ENCODE data around the gene ASPRV1. TPM values are rescaled to one million over a fixed set of nuclear protein-coding genes. Genes with fewer than 3 reads are reported as not detected.

Gene ASPRV1
- total RNA-seq, 1 donor from 2014 or later: 0.78 TPM

- DNase-seq: no peak
- intact Hi-C loops (cut with DNase I): no loop called here
- no peak for ATAC-seq (ENCODE audit: poor library complexity)
Observed at GRCh38 chr2:69926849-69927515, 34.4 kb downstream of the ASPRV1 start.

GRCh38 chr2:69923116-69923515 is 38.3 kb downstream of the ASPRV1 start:
- DNase-seq: no peak
- intact Hi-C loops (cut with DNase I): no loop called here
- ATAC-seq (ENCODE audit: poor library complexity): no peak

GRCh38 chr2:69918401-69918800 is 43.0 kb downstream of the ASPRV1 start:
- no peak for ATAC-seq (ENCODE audit: poor library complexity)
- DNase-seq: no peak
- intact Hi-C loops (cut with DNase I): loop anchor here (5.0 to 10.0 kb wide), 2 partner anchors 154 to 376 kb away; partner anchors contain the start of gene SNRPG

- no peak for DNase-seq
- intact Hi-C loops (cut with DNase I): loop anchor here (5.0 to 10.0 kb wide), 2 partner anchors 154 to 377 kb away; partner anchors contain the start of gene SNRPG
- no peak for ATAC-seq (ENCODE audit: poor library complexity)
Observed at GRCh38 chr2:69917852-69918251, 43.6 kb downstream of the ASPRV1 start.

GRCh38 chr2:69916106-69916505 is 45.3 kb downstream of the ASPRV1 start:
- intact Hi-C loops (cut with DNase I): loop anchor here (5.0 to 10.0 kb wide), 2 partner anchors 156 to 379 kb away; partner anchors contain the start of gene SNRPG
- DNase-seq: no peak
- ATAC-seq (ENCODE audit: poor library complexity): no peak

- intact Hi-C loops (cut with DNase I): loop anchor here (2.0 to 10.0 kb wide), 4 partner anchors 157 to 380 kb away; partner anchors contain the start of genes PCBP1 and SNRPG
- peak; percentile 19 for ATAC-seq (ENCODE audit: poor library complexity)
Observed at GRCh38 chr2:69914950-69915945, 46.2 kb downstream of the ASPRV1 start, which contains the start of gene MXD1. MXD1 (plus strand) TSS chr2:69915109; CDS start chr2:69915331, 222 bp downstream.

GRCh38 chr2:69914164-69914949 is 47.1 kb downstream of the ASPRV1 start:
- DNase-seq: peak; percentile 98
- intact Hi-C loops (cut with DNase I): loop anchor here (2.0 to 10.0 kb wide), 3 partner anchors 173 to 380 kb away; partner anchors contain the start of genes PCBP1 and SNRPG
- ATAC-seq (ENCODE audit: poor library complexity): peak; percentile 94

More at GRCh38 chr2:69914950-69915945, 46.2 kb downstream of the ASPRV1 start, which contains the start of gene MXD1:
- peak; percentile 100 for DNase-seq

- intact Hi-C loops (cut with DNase I): loop anchor here (5.0 to 10.0 kb wide), 2 partner anchors 175 to 383 kb away; partner anchors contain the start of genes PCBP1 and SNRPG
- no peak for ATAC-seq (ENCODE audit: poor library complexity)
- no peak for DNase-seq
Observed at GRCh38 chr2:69911985-69912563, 49.4 kb downstream of the ASPRV1 start.

Other genes starting within 250 kb of the ASPRV1 start
- gene ANXA4, start 219.5 kb downstream of the ASPRV1 start, total RNA-seq: 22.5 TPM
- gene GMCL1, start 132.0 kb downstream of the ASPRV1 start, total RNA-seq: 4.1 TPM
- 54.6 TPM for gene SNRNP27, start 67.7 kb downstream of the ASPRV1 start, total RNA-seq
- 5.1 TPM for gene MXD1, start 46.5 kb downstream of the ASPRV1 start, total RNA-seq
- gene PCBP1, start 125.8 kb upstream of the ASPRV1 start, total RNA-seq: 201 TPM
- gene C2orf42, start 229.4 kb upstream of the ASPRV1 start, total RNA-seq: 13.6 TPM